ENCODE results near the gene AP1M1. TPM values are rescaled to one million over a fixed set of nuclear protein-coding genes. Genes with fewer than 3 reads are reported as not detected.

Gene AP1M1
- total RNA-seq, 4 donors from 2014 or later, result 68.2 to 119 (median 73.5) TPM

DNA sequence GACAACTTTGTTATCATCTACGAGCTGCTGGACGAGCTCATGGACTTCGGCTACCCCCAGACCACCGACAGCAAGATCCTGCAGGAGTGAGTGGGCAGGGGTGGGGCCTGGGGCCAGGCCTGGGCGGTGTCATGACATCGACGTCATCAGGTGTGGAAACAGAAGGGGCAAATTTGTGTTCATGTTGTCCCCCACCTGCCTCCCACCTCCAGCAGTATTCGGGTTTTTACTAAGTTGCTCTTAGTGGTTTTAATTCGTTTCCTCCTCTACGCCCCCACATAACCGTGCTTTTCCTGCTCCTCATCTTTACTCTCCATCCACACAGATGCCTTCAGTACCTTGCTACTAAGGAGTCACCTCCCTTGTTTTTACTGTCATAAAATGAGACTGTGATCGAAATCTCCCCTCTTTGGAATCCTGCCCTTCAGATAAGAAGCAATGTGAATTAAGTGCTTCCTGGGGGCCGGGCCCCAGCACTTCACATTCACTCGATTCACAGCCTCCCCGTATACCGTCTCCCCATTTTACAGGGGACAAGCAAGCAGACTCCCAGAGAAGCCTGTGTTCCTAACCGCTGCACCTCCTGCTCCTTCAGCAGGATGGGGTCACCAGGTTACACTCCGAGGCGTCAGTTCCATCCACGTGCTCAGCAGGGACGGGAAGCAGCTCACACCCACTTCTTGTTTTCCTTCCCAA lies 10.5 kb downstream of the AP1M1 start:
- H3K4me3 ChIP-seq, result no peak overlapping the region
- no peaks in the 10 kb centered on the region for H3K4me1 ChIP-seq
- in situ Hi-C loops (cut with MboI; ENCODE audit: low sequenced_read_pairs in 4 of 4), result loop anchor here in 1 of 4 donors (25.0 kb wide), 1 partner anchor 304 kb away; no protein-coding TSS in a partner anchor
- ATAC-seq (no peak), DNase-seq (no peak)
- no peaks in the 10 kb centered on the region for H3K27me3 ChIP-seq
- no peak for TF ChIP-seq POLR2A (IDR thresholded peaks at IDR 0.05)
- TF ChIP-seq, protein P1, sequence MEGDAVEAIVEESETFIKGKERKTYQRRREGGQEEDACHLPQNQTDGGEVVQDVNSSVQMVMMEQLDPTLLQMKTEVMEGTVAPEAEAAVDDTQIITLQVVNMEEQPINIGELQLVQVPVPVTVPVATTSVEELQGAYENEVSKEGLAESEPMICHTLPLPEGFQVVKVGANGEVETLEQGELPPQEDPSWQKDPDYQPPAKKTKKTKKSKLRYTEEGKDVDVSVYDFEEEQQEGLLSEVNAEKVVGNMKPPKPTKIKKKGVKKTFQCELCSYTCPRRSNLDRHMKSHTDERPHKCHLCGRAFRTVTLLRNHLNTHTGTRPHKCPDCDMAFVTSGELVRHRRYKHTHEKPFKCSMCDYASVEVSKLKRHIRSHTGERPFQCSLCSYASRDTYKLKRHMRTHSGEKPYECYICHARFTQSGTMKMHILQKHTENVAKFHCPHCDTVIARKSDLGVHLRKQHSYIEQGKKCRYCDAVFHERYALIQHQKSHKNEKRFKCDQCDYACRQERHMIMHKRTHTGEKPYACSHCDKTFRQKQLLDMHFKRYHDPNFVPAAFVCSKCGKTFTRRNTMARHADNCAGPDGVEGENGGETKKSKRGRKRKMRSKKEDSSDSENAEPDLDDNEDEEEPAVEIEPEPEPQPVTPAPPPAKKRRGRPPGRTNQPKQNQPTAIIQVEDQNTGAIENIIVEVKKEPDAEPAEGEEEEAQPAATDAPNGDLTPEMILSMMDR (IDR thresholded peaks at IDR 0.05 in 4 of 5, conservative IDR thresholded peaks at IDR 0.05 in 1 of 5), result no peak
- H3K9me3 ChIP-seq, result no peaks in the 10 kb centered on the region
- intact Hi-C loops (cut with DNase I; ENCODE audit: low total_unique reads), result no loop called here
- no peak overlapping the region for H3K27ac ChIP-seq
- peaks cover 0 to 67% of the 10 kb centered on the region in 2 donors for H3K36me3 ChIP-seq

DNA sequence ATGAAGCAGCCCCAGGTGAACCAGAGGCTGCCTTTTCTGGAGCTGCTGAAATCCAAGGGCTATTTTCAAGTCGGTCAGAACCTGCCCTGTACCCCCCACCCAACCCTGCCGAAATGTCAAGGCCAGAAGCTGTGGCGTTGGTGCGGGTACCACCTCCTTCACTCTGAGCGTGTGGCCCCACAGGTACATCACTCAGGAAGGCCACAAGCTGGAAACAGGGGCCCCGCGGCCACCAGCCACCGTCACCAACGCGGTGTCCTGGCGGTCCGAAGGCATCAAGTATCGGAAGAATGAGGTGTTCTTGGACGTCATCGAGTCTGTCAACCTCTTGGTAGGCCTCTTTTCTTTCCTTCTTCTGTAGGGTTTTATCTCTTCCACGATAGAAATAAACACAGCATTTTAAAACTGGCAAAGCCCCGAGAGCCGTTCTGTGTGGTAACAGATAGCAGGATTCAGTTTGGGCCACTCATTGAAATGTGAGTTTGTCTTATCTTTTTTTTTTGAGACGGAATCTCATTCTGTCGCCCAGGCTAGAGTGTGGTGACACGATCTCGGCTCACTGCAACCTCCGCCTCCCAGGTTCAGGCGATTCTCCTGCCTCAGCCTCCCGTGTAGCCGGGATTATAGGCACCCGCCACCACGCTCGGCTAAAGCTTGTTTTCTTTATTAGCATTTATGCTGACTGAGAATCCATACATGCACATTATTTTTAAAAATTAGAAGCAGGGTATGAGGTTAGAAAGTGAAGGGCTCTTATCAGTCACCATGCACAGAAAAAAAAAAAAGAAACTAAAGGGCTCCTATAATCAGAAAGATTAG lies 11.3 kb downstream of the AP1M1 start:
- TF ChIP-seq, protein P1 (IDR thresholded peaks at IDR 0.05 in 4 of 5, conservative IDR thresholded peaks at IDR 0.05 in 1 of 5), result no peak
- TF ChIP-seq POLR2A (IDR thresholded peaks at IDR 0.05), result no peak
- in situ Hi-C loops (cut with MboI; ENCODE audit: low sequenced_read_pairs in 4 of 4), result loop anchor here in 1 of 4 donors (25.0 kb wide), 1 partner anchor 303 kb away; no protein-coding TSS in a partner anchor
- H3K36me3 ChIP-seq, result peaks cover 0 to 58% of the 10 kb centered on the region in 2 donors

DNA sequence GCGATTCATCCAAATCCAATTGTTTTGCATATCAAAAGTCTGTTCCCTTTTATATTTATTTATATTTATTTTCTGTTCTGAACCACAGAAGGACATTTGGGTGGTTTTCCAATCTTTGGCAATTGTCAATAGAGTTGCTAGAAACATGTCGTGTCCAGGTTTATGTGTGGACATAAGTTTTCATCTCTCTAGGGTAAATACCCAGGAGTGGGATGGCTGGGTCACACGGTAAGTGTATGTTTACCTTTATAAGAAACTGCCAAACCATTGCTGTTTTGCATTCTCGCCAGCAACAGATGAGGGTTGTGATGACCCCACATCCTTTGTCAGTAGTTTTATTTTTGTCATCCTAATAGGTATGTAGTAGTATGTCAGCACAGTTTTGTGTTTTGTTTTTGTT lies 12.5 kb downstream of the AP1M1 start:
- ATAC-seq (no peak), DNase-seq (no peak)
- intact Hi-C loops (cut with DNase I; ENCODE audit: low total_unique reads) (no loop called here), in situ Hi-C loops (cut with MboI; ENCODE audit: low sequenced_read_pairs in 4 of 4) (loop anchor here in 1 of 4 donors (25.0 kb wide), 1 partner anchor 302 kb away; no protein-coding TSS in a partner anchor)
- Histone ChIP-seq H3K4me1 (no peaks in the 10 kb centered on the region), H3K36me3 (peaks cover 0 to 49% of the 10 kb centered on the region in 2 donors), H3K4me3 (no peak overlapping the region), H3K9me3 (no peaks in the 10 kb centered on the region), H3K27me3 (no peaks in the 10 kb centered on the region), H3K27ac (no peak overlapping the region)
- TF ChIP-seq, protein P1 (IDR thresholded peaks at IDR 0.05 in 4 of 5, conservative IDR thresholded peaks at IDR 0.05 in 1 of 5), result no peak
- TF ChIP-seq POLR2A (IDR thresholded peaks at IDR 0.05), result no peak

More for the DNA sequence above, 11.3 kb downstream of the AP1M1 start:
- no peak for ATAC-seq
- no peak for DNase-seq
- Histone ChIP-seq H3K9me3 (no peaks in the 10 kb centered on the region), H3K4me3 (no peak overlapping the region), H3K27me3 (no peaks in the 10 kb centered on the region), H3K4me1 (no peaks in the 10 kb centered on the region), H3K27ac (no peak overlapping the region)
- intact Hi-C loops (cut with DNase I; ENCODE audit: low total_unique reads), result no loop called here

DNA sequence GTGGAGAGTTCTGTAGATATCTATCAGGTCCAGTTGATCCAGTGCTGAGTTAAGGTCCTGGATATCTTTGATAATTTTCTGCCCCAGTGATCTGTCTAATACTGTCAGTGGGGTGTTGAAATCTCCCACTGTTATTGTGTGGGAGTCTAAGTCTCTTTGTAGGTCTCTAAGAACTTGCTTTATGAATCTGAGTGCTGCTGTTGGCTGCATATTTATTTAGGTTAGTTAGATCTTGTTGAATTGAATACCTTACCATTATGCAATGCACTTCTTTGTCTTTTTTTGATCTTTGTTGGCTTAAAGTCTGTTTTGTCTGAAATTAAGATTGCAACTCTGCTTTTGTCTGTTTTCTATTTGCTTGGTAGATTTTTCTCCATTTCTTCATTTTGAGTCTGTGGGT lies 15.4 kb downstream of the AP1M1 start:
- intact Hi-C loops (cut with DNase I; ENCODE audit: low total_unique reads), result no loop called here
- ATAC-seq, result no peak

More for the DNA sequence above, 15.4 kb downstream of the AP1M1 start:
- in situ Hi-C loops (cut with MboI; ENCODE audit: low sequenced_read_pairs in 4 of 4), result loop anchor here in 1 of 4 donors (25.0 kb wide), 1 partner anchor 299 kb away; no protein-coding TSS in a partner anchor
- DNase-seq, result no peak
- Histone ChIP-seq H3K27ac (no peak overlapping the region), H3K36me3 (peaks cover 0 to 29% of the 10 kb centered on the region in 2 donors), H3K27me3 (no peaks in the 10 kb centered on the region), H3K4me1 (no peaks in the 10 kb centered on the region), H3K9me3 (no peaks in the 10 kb centered on the region), H3K4me3 (no peak overlapping the region)
- TF ChIP-seq, protein P1 (IDR thresholded peaks at IDR 0.05 in 4 of 5, conservative IDR thresholded peaks at IDR 0.05 in 1 of 5), result no peak
- TF ChIP-seq POLR2A (IDR thresholded peaks at IDR 0.05), result no peak

All from gastrocnemius medialis (tissue), 4 donors.